NCI-H748 (cell line): Measurements from ENCODE around the gene SEZ6L.

Source experiments
- DNase-seq: peaks from one replicate; lab custom pipeline; 2025; ENCODE audit not compliant: unreplicated experiment; lab: John Stamatoyannopoulos, UW

Gene SEZ6L

DNA sequence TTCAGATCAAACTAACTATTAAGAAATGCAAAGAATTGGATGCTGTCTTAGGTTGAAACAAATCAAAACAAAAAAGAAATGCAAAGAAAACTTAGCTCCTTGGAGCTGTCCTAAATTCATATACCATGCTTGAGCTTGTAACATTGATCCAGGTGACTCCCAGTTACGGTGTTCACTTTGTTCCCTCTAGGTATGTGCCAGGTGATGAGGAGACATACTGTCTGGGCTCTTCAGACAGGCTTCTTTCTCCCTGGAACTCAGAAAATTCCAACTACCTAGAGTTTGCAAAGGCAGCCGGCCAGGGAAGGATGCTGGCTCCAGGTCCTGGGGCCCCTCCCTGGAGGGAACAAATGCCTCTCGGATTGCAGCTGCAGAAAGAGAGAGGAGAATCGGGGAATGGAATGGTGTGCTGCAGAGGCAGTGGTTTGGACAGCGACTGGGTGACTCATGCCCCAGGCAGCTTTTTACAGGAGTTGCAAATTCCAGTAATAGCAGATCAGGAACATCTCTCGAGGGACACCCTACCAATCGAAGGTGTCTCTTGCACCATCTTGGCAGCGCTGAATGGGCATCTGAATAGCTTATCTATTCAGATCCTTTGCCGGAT is 247.5 kb downstream of the SEZ6L start:
- no peak for DNase-seq

DNA sequence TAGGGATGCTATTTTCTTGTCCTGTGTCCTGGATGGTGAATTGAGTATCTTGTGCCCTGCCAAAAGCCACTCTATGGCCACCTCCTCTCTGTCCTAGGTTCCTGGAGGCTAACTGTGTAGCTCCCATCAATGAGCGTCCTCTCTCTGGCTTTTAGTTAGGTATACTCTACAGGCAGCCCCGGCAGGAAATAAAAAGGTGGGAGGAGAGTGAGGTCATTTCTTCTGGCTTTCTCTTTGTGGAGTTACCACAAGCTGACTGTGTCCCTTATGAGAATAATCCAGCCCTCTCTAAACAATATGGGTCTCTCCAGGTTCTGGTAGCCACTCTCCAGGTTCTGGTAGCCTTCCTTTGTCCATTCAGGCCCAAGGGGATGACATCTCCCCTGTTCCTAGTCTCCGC is 248.1 kb downstream of the SEZ6L start:
- no peak for DNase-seq

DNA sequence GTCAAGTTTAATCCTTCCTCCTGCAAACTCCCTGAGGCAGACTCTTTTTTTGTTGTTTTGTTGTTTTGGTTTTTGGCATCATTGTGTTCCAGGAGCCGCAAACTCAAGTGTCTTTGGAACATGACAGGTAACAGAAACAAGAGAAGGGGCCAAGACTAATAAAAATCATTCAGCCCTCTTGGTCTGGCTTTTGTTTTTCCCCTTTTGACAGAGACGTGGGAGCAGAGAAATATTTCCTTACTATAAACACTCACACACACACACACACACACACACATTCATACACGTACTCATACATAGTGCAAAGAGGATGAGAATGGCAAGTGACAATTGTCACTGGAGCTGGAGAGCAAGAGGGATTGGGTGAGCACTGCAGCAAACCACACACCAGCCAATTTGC is 249.4 kb downstream of the SEZ6L start:
- no peak for DNase-seq

DNA sequence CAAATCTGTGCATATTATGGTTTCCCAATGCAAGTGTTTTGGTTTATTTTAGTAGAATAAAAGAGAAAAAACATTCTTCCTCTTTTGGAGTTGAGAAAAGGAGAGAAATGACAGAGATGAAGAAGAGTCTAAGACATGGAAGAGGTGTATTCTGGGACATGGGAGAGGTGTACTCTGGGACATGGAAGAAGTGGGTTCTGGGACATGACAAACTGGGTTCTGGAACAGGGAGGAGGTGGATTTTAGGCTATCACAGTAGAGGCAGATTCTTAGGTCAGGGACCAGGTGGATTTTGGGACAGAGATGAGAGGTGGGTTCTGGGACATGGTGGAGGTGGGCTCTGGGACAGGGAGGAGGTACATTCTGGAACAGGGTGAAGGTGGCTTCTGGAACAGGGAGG is 257.7 kb downstream of the SEZ6L start:
- DNase-seq: no peak

DNA sequence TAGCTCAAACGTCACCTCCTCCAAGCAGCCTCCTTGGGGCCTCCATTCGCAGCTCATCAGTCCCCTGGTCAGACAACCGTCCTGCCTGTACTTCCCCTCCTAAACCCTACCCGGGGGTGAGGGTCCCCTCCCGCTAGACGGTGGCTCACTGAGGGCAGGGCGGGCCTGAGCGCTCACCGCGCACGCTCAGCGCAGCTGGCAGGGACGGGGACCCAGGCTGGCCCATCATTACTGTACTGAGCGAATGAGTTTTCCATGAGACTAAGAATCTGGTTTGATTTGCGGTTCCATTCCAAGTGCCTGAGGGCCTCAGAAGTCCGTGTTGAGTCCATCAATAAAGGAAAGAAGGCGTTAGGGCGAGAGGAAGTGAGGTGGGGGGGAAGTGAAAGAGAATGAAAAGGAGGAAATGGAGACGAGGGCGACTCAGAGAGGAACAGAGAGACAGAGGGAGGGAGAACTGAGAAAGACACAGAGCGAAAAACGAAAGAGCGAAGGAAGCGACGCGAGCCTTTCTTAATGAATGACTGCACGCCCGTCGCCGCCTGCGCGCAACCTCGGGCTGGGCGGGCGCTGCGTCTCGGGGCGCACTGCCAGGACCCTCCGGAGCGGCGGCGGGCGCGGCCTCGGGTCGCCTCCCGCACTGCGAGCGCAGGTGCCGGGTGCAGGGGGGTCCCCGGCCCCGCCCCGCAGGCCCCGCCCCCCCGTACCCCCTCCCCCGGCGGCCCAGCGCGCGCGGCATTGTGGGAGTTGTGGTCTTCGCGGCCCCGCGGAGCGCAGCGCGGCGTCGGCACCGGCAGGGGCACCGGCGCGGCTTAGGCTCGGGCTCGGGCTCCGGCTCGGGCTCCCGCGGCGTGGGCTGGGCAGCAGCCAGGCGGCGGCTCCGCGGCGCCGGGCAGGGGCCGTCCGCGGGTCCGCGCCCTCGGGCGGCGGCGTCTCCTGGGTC is 259.5 kb downstream of the SEZ6L start, which contains the start of gene ASPHD2:
Gene ASPHD2, plus strand, starts transcription at position 746 of the 943 bp plus-strand sequence. CDS start 4,356 bp downstream, outside the sequence.
- peak; percentile 74 for DNase-seq

DNA sequence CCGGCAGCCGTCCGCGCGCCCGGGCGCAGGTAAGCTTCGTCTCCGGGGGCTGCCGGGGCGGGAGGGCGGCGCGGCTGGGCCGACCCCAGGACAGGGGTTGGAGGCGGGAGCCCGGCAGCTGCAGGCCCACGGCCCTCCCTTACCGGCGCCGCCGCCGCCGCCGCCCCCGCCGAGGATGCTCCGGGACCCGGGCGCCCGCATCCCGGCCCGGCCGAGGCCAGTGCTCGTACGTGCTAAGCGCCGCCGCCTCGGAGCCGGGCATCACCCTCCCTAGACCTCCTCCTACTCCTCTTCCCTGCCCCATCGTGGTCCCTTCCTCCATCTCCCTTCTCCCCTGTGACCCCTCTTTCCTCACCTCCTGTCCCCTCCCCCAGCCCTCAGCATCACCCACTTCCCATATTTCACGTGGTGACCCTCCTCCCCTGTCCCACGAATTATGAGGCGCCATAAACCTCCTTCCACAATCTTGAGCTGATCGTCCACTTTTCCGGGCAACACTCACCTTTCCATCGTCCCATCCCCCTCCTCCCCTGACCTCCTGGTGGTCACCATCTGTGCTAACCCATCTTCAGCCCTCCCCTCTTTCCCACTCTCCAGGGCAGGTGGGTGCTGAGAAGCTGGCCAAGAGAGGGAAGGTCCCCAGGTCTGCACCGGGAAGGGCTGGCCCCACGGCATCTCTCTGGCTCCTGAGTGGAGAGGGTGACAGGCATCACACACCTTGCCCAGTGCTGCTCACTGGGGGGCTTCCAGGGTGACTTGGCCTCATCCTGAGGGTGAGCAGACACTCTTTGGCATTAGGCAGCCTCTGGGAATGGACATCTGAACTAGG is 260.4 kb downstream of the SEZ6L start:
- DNase-seq: no peak

DNA sequence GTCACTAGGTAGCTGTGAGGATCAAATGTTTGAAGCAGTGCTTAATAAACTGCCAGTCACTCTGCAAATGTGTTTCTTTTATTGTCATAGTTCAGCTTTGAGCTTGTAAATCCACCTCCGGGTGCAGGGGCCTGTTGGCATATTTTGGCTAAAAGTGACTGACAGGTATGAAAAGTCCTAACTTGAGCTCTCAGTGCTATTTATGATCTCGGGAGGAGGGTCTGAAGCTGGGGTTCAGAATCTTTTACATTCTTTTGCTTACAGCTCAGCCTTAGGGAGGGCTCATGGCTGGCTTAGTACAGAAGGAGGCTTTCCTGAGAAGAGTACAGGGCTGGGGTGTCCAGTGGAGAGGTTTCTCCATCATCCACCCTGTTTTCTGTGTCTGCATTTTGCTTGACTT is 261.3 kb downstream of the SEZ6L start:
- no peak for DNase-seq

DNA sequence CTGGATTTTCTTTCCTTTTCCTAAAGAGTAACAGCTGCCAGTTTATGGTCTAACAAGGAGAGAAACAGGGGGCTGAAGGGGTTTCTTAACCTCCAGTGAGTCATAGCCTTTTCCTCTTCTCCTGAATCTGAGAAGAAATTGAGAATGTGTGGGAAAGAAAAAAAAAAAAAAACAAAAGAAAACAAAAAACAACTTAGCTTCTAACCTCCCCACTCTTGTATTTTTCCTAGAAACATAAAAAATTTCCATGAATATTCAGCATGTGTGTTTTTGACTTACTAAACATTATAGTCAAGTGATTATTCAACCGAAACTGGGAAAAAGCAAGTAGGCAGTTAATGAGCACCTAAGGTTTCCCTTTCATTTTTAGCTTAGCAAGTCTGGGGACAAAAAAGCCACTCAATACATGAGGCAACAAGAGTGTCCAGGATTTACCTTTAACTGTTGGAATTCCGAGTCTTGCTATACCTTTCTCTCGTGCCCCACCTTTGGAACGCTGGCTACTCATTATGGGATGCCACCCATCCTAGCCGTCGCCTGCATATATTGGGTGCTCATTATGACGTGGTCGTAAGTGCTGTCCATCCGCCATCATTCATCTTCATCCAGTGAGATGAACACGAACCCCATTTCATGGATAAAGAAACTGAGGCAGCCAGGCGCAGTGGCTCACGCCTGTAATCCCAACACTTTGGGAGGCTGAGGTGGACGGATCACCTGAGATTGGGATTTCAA is 262.2 kb downstream of the SEZ6L start:
- no peak for DNase-seq

DNA sequence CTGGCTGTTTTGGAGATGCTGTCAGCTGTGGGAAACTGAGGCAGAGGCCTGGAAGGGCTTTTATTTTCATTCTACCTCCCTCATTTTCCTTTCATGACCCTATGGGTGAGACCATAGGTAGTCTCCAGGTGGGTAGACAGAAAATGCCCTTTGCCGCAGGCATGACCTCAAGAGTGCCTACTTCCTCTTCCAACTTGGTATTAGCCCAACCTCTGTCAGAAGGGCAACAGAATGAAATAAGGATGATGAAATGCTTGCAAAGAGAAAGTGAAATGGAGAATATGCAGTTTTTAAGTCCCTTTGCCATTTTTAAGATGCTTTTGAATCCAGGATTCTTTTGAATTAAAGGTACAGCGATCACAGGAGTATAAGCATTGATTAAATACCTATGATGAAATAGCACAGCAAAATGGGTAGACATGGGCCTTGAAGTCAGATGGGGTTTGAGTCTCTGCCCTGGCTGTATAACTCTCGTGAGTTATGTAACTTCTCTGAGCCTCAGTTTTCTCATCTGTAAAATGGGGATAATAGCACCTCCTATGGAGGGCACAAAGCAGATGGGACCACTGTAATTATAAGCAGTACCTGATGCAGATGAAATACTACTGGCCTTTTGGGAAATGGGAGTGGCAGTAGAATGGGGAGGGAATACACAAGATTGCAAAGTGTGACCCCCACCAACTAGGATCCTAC is 263.5 kb downstream of the SEZ6L start:
- no peak for DNase-seq
